GM21528 (cell line): ENCODE measurements around the gene TMEM266.
"Not testable (repeated sequence)": the region's sequence is repeated elsewhere in the genome, so short reads cannot be mapped to it uniquely, and the experiment has no call there.

Experiments used
- ATAC-seq: cut with Tn5 transposase; IDR thresholded peaks from one replicate; pipeline ENCODE4 v1.9.1; 2021; ENCODE audit warnings: mild to moderate bottlenecking, moderate library complexity; ENCODE audit not compliant: unreplicated experiment, low FRiP score

Gene TMEM266, protein sequence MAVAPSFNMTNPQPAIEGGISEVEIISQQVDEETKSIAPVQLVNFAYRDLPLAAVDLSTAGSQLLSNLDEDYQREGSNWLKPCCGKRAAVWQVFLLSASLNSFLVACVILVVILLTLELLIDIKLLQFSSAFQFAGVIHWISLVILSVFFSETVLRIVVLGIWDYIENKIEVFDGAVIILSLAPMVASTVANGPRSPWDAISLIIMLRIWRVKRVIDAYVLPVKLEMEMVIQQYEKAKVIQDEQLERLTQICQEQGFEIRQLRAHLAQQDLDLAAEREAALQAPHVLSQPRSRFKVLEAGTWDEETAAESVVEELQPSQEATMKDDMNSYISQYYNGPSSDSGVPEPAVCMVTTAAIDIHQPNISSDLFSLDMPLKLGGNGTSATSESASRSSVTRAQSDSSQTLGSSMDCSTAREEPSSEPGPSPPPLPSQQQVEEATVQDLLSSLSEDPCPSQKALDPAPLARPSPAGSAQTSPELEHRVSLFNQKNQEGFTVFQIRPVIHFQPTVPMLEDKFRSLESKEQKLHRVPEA

DNA sequence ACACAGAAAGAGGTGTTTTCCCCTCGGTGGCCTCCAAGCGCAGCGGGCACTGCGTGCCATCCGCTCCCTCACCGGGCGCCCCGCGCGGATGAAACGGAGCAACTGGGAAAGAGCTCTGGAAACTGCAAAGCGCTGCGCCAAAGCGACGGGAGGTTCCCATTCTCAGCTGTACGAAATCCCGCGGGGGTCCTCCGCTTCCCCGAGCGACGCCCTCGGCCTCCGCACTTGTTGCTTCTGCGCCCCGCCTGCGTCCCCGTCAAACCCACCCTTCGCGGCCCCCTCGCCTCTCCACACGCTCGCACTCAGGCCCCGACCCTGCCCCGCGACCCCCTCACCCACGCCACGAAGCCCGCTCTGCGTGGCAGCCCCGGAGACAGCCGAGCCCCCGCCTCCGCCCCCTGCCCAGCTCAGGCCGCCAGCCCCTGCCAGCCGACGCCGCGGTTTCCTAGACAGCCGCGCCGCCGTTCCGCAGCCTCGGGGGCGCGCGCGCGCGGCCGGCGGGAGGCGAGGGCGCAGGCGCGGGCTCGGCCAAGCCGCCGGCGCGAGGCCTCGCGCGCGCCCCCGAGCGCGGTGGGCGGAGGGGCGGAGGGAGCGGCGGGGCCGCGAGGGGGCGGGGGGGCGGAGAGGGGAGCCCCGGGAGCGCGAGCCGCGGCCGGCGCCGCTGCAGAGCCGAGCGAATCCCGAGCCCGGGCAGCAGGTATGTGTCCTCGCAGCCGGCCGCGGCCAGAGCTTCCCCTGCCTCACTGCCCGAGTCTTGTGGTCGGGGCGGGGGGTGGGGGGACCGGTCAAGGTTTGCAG, at the start of gene TMEM266:
TSS of gene TMEM266 (plus strand) at position 666 of the 798 bp plus-strand sequence. CDS start 74,279 bp downstream, outside the sequence.
- no peak for ATAC-seq

DNA sequence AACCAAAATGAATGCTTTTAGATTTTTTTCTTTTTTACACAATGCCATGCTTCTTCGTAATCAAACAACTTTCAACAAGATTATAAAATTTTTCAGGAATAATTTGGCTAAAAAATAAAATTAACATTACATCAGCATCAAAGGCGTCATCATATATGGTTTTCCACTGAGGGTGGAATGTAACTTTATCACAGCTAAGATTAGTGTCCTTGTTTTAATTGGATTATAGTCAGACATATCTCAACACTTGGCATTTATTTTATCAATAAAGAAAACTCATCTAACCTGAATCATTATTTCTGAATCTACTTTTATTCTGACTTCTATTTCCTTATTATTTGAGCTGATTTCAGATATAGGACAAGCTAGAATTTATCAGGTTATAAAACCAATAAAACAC, 49.2 kb upstream of the TMEM266 start:
- no peak for ATAC-seq

DNA sequence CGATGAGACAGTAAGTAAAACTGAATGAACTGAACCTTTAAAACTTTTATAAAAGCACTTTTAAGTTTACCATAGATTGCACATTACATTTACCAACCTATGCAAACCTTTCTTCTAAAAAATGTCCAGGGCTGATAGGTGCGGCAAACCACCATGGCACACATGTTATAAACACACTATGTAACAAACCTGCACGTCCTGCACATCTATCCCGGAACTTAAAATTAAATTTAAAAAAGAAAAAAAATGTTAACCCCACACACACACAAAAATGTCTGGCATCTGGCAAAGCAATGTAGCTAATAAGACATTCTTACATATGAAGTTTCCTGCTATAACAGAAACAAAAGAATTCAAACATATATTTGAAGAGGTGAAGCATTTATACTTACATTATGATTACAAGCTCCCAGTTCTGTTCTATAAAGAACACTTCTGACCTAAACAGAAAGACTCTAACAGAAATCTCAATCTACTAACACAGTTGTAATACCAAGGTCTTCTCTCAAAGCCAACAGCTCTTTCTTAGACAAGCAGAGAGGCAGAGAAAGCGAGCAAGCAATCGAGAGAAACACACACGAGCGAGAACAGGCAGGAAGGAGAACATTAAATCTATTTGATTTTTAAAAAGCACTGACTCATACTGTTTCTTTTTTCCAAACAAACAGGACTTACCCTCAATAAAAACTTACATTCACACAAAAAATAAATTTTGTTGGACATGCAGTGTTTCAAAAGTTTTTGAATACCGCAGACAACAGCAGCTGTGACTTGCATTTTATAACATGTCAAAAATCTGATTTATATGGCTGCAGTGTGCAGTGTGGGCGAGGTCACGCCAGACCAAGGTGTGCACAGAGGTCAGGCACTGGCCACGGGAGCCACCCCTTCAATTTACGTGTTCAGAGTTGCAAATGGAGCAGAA, 47.9 kb upstream of the TMEM266 start, which contains the start of gene NRG4:
TSS of gene NRG4 (minus strand) at position 798 of the 925 bp plus-strand sequence. CDS start 1,194 bp downstream, outside the sequence.
- no peak for ATAC-seq

DNA sequence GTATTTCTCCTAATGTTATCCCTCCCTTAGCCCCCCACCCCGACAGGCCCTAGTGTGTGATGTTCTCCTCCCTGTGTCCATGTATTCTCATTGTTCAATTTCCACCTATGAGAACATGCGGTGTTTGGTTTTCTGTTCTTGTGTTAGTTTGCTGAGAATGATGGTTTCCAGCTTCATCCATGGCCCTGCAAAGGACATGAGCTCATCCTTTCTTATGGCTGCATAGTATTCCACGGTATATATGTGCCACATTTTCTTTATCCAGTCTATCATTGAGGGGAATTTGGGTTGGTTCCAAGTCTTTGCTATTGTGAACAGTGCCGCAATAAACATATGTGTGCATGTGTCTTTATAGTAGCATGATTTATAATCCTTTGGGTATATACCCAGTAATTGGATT, 46.3 kb upstream of the TMEM266 start:
- not testable (repeated sequence) for ATAC-seq

DNA sequence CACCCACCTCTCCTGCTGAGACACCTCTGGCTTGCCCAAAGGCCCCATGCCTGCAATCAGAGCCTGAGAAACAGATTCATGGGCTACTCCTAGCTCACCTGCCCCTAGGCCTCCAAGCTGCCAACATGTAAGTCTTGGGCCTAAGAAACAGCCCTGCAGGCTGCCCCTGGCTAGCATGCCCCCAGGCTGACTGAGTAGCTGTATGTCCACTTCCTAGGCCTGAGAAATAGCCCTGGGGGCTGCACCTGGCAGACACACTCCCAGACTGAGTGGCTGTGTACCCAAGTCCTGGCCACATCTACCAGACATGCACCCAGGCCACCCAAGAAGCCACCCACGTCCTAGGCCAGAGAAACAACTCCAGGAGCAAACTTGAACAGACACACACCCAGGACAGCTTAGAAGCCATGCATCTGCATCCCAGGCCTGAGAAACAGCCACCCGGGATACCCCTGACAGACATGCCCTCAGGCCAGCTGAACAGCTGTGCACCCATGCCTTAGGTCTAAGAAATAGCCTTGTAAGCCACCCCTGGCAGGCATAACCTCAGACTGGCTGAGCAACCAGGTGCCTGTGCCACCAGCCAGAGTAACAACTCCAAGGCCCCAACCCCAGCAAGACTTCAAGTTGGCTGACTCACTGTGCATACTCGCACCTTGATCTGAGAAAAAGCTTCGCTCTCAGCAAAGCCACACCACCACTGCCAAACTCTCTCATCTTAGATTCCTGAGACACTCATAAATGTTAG, 35.6 kb upstream of the TMEM266 start:
- ATAC-seq, result no peak

DNA sequence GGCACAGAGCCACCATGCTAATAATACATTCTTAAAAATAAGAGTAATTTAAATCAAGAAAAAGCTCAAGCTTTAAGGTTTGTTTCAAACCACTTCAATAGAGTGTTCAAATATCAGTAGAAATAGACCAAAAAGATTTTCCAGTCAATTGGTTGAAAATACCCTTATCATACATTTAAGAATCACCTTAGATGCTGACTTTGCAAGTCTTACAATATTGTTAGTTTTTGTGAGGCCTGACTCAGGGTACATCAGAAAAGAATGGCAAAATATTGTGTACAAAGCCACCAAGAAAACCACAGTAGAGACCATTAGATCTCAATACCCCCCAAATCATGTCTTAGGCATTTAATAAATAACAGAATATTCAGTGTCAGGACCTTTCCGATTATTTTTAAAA, 27.7 kb upstream of the TMEM266 start:
- no peak for ATAC-seq

DNA sequence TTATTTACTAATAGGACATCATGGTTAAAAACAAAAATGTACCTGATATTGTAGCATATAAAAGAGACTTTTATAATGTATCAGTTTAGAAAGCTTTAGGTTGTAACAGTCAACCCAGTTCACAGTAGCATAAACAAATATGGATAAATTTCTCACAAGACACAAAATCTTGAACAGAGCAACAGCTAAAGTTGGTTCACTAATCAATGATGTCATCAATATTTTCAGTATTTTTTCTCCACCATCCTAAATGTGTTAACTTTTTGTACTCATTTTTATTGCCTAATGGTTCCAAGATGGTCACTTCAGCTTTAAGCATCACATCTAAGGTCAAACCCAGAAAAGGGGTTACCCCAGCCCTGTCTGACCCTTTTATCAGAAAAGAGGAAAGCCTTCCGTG, 26.3 kb upstream of the TMEM266 start:
- no peak for ATAC-seq

DNA sequence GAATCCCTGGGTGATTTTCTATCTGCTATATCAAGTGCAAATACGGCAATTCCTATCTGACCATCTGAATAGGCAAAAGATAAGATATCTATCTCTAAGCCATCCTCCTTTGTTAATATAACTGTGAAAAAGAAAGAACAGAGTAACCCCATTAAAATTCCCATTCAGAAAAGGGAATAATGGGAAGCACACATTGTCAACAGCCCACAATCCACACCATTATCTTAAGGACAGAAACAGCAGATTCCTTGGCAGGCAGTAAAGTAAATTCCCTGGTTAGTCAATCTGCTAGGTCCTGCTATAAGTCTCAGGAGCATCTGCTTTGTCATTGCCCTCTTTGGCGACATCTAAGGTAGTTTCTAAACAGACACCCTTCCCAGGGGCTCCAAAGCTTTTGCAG, 25.7 kb upstream of the TMEM266 start:
- no peak for ATAC-seq

DNA sequence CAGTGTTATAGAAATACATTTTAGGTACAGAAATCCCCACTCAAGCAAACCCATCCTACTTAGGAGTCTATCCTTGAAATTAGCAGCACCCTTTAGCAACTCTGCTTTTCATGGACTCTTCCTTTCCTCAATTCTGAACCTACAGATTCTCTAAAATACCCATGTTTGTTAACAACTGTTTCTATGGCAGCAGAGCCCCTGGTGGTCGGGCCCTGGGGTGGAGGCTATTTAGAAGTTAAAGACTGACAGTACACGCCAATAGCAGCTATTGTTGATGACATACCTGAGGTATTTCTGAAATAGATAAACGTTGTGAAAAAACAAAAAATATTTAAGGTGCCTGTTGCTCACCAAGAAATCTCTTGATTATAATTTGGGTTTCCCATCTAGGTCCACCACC, 24.2 kb upstream of the TMEM266 start:
- no peak for ATAC-seq

DNA sequence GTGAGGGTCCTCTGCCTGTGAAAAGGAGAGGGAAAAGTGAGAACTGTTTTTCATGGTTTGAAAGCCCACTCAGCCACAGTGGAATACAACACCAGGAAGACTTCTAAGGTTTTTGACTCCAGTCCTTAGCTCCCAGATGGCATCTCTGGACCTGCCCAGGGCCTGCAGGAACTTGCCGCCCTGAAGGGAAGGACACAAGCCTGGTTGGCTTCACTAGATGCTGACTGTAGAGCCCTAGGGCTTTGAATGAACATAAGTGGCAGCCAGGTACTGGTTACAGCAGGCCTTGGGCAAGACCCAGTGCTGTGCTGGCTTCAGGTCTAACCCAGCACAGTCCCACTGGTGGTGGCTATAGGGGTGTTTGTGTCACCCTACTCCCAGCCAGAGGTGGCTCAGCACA, 21.3 kb upstream of the TMEM266 start:
- ATAC-seq, result no peak

DNA sequence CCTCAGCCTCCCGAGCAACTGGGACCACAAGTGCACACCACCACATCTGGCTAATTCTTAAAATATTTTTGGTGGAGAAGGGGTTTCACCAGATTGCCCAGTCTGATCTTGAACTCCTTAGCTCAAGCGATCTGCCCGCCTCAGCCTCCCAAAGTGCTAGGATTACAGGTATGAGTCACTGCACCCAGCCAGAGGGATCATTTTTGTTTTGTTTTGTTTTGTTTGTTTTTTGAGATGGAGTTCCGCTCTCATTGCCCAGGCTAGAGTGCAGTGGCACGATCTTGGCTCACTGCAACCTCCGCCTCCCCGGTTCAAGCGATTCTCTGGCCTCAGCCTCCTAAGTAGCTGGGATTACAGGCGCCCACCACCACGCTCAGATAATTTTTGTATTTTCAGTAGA, 5.6 kb upstream of the TMEM266 start:
- ATAC-seq, result not testable (repeated sequence)

DNA sequence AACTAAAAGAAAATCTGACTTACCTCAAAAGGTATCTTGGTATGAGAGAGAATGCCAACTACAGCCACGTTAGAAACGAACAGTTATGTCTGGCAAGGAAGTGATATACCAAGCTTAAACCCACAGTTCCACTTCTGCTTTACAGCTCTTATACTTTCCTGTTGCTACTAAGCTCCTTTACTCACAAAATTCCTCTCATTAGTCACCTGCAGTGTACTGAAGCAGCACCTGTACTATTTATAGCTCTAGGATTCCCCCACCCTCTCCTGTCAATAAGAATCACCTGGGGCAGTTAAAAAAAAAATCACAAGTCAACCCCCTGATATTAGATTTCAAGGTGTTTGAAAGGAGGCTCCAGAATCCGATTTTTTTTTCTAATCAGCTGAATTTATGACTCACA, 2.9 kb upstream of the TMEM266 start:
- peak; percentile 55 for ATAC-seq

DNA sequence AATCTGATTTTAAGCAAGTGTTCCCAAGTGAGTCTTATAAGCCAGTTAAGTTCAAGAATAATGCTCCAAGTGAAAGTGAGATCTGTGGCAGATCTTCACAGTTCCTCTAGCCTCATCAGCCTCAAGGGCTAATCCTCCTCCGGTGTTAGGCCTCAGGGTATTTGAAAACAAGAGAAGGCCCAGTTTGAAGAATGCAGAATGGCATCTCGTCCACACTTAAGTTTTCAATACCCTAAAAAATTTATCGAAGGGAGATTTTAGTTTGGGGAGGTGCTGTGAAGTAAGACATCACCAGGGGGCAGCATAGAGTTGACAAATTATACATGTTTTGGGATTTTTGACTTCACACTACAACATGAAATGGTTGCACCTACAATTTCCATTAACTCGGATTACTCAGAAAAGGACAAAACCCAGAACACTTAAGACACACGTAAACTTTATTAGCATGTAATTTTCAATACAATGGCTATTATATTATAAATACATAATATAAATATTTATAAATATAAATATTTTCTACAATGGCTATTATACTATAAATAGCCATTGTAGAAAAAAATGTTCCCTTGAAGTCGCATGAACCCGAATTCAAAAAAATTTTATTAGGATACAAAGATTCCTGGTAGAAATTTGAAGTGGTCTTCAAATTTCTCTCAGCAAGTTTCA, 2.3 kb upstream of the TMEM266 start:
- ATAC-seq, result peak; percentile 35

DNA sequence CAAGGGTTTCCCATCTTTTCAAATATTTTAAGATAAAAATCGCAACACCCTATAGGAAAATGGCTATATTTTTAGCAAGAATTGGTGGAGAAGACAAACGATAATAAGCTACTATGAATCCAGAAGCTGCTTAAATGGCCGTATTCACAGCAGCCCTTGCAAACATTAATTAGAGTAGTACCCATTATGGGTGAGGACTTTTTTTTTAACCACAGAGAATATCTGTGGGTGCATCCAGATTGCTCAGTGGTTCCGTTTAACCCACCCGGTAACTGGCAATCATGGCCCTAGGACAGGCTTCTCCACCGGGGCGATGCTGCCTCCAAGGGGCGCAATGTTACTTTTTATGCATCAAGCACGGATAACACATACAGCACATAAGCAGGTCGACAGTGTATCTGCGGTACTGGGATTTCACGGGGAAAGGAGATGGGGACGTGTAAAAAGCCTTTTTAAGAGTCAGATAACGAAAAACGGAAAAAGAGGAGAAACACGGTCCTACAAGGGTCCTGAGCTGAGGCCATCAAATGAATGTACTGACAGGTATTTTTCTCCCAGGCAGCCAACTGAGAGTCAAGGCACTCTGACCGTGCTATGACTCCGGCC, 968 bp upstream of the TMEM266 start:
- ATAC-seq, result no peak

DNA sequence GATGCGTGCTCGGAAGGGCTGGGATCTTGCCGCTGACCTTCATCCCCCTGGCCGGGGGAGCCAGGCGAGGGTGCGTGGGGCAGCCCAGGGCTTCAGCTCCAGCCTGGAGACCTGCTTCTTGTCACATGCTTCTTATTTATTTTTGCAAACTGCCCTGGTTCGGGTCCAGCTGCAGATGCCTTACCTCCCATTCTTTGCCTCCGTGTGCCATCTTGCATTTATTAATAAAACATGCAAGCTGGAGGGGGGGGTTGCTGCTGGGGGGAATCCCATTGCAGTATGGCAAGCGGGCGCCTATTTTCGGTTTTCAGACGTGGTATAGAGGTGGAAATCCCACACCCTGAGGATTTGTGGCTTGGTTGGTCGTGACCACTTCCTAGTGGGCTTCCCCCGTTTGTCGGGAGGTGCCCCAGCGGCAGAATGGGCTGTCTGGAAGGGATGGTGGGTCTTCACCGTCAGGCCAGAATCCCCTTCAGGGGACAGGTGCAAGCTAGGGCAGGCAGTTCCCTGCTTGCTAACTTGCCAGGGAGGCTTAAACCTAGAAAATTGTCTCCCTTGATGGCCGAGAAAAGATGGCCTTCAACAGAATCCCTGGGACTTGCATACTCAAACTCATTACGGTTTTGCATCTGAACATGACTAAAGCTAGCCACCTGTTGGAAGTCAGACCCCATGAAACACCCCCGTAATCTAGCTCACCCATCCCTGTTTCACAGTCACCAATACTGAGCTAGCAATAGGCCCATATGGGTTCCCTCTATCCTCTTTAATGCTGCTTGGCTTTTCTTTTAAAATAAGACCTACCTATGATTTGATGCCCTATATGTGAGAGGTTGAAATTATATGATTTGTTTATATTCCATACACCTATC, 569 bp downstream of the TMEM266 start:
- no peak for ATAC-seq

DNA sequence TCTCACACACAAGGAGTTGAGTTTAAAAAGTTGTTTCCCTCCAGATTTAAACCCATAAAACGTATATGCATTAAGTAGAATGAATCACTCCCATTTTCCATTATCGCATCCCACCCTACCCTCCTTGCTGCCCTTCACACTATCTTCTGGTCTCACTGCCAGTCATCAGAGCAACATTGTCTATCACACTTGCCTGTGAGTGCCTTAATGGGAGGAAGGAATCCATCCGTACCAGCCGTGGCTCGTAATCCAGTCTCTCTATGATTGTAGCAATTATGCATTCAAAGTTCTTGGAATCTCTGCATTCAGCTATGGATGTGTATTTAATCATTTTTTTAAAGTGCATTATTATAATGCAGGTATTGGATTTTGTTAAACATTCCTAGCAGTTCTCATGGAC, 1.9 kb downstream of the TMEM266 start:
- no peak for ATAC-seq

DNA sequence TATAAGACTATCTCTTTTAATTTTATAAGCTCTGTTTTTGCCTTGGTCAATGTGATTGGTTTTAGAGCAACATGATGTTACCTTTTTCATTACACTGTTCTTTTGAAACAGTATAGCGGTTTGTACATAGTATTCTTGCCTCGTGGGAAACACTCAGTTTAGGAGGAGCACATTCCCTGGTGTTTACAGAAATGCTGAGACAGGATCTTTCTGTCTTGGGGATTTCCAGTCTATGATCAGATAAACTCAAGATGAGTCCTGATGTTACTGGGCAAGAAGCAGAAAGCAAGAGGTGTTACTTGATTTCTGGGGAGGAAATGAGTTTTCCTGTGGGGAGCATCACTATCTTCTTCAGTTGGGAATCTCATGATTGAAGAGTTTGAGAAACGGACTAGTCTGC, 2.5 kb downstream of the TMEM266 start:
- ATAC-seq, result no peak

DNA sequence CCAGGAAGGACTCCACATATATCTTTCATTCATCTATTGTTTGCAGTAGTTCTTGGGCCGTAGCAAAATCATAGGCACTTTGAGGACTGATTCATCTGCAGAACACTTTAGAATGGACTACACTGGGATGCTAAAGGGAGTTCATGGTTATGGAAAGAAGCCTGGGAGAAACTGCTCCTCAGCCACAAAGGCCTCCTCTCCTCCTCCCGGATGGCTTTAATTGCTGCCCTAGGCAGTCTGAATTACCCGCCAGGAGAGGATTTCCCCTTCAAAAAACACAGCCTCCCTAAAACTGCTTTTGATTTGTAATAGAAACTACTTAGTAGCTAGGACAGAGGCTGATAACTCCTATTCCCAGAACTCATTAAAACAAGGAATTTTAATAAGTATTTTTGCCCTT, 4.6 kb downstream of the TMEM266 start:
- ATAC-seq, result no peak
